Measurements from ENCODE around the gene IGSF8. TPM values are rescaled to one million over a fixed set of nuclear protein-coding genes. Genes with fewer than 3 reads are reported as not detected.

Gene IGSF8
- total and polyA plus RNA-seq, 8 donors = 27.5 to 38.3 (median 31.7) TPM

DNA sequence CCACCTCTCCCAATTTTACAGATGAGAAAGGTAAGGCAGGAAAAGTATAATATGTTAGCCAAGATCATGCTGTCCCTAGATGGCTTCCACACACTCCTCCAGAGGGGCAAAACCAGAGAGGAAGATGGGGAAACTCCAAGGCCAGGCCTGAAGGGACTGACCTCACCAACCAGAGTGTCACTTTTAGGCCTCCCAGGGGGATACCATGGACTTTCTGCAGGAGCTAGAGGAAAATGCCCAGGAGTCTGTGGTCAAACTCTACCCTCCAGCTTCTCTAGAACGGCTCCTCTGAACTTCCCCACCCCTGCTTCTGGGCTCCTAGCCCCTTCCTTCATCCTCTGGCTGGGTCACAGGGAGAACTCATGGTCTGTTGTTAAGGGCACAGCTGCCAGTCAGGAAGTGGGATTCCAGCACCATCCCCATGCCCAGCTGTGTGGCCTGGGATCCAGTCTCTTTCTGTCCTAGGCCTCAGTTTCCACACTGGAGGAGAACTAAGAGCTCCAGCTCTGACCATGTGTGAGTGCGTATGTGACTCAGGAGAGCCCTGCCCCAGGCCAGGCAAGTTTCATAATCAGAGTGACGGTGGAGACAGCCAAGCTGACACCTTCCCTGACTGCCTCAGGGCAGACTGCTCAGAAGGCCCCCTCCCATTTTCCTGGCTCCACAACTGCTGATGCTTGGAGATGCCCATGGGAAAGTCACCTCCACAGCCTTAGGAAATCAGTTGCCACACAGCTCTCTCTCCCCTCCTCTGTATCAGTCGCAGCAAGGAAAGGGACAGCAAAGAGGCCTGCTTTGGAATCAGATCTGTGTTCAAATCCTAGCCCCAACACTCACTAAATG, 1.9 kb downstream of the IGSF8 start:
- H3K9me3 ChIP-seq = no peaks in the 10 kb centered on the region
- peaks cover 0 to 25% of the 10 kb centered on the region in 2 donors for H3K36me3 ChIP-seq
- no peaks in the 10 kb centered on the region for H3K27me3 ChIP-seq
- no peak for ATAC-seq
- intact Hi-C loops (cut with DNase I) = no loop called here
- H3K27ac ChIP-seq = no peak overlapping the region
- H3K4me3 ChIP-seq = peak overlapping the region in 1 of 2 donors; percentile 74
- TF ChIP-seq, protein P1, sequence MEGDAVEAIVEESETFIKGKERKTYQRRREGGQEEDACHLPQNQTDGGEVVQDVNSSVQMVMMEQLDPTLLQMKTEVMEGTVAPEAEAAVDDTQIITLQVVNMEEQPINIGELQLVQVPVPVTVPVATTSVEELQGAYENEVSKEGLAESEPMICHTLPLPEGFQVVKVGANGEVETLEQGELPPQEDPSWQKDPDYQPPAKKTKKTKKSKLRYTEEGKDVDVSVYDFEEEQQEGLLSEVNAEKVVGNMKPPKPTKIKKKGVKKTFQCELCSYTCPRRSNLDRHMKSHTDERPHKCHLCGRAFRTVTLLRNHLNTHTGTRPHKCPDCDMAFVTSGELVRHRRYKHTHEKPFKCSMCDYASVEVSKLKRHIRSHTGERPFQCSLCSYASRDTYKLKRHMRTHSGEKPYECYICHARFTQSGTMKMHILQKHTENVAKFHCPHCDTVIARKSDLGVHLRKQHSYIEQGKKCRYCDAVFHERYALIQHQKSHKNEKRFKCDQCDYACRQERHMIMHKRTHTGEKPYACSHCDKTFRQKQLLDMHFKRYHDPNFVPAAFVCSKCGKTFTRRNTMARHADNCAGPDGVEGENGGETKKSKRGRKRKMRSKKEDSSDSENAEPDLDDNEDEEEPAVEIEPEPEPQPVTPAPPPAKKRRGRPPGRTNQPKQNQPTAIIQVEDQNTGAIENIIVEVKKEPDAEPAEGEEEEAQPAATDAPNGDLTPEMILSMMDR (IDR thresholded peaks at IDR 0.05) = no peak
- H3K4me1 ChIP-seq = peaks cover 0 to 38% of the 10 kb centered on the region in 2 donors
- DNase-seq = no peak

DNA sequence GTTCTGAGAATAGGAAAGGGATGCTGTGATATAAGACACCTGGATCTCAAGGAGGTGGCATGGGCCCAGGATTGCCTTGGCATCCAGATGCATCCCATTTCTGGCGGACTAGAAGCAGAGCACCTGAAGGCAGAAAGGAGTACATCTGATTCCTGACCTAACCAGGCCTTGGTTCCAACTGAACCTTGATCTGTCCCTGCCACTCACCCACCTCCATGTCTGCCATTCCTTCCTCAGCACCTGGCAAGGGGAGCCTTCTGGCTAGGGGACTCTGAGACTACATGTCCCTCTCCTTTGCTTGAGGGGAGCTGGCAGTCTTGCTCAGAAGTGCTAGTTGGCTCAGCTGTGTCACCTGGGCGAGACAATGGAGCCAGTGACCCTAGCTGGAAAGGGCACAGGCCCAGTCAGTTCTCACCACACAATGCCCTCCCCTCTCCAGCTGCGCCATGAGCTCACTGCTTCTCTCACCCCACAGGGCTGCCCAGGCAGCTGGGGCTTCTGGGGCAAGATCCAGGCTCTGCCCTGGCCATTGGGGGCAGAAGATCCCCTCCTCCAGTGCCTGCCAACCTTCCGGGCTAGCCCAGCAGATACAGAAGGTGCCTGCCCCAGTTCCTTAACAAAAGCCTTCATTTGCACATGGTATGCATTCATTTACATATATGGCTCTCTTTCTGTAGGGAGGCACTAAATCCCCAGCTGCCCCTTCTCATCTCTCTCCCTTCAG, 2.9 kb downstream of the IGSF8 start:
- no peaks in the 10 kb centered on the region for H3K27me3 ChIP-seq
- H3K4me3 ChIP-seq = no peak overlapping the region
- peaks cover 0 to 33% of the 10 kb centered on the region in 2 donors for H3K36me3 ChIP-seq
- peaks cover 0 to 29% of the 10 kb centered on the region in 2 donors for H3K4me1 ChIP-seq
- DNase-seq = no peak
- TF ChIP-seq, protein P1 (IDR thresholded peaks at IDR 0.05) = no peak
- no peaks in the 10 kb centered on the region for H3K9me3 ChIP-seq
- H3K27ac ChIP-seq = no peak overlapping the region
- intact Hi-C loops (cut with DNase I) = no loop called here
- ATAC-seq = no peak

DNA sequence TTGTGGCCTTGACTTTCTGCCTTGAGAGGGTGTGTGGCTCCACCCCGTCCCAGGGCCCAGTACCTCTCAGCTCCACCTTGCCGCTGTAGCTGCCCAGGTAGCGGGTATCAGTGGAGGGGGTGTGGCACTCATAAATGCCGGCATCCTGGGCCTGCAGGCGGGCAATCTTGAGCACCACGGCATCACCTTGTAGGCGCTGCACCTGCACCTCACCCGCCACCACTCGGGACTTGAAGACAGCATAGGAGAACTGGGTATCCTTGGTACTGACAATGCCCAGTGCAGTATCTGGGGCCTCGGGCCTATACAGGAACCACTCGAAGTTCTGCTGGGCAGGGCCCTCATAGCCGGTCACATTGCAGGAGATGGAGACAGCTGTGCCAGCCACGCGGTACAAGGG, 3.6 kb downstream of the IGSF8 start:
- Histone ChIP-seq H3K4me1 (peaks cover 0 to 28% of the 10 kb centered on the region in 2 donors), H3K9me3 (no peaks in the 10 kb centered on the region)
- intact Hi-C loops (cut with DNase I) = no loop called here

DNA sequence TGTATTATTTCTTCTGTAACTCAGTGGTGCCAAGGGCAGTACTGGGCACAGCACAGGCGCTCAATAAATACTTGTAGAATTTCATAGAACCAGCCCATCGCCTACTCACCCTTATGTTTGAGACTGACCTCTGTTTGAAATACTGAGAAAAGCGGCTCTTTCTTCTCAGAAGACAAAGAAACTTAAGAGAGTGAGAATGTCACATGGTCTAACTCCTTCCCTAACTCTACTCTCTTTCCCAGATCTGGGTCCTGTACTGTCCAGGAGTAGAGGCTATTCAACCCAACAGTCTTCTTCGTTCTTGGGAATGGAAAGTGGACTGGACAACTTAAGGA, 4.2 kb downstream of the IGSF8 start:
- H3K4me3 ChIP-seq = no peak overlapping the region
- peaks cover 0 to 27% of the 10 kb centered on the region in 2 donors for H3K4me1 ChIP-seq
- no peaks in the 10 kb centered on the region for H3K9me3 ChIP-seq
- no peaks in the 10 kb centered on the region for H3K27me3 ChIP-seq
- H3K27ac ChIP-seq = no peak overlapping the region
- peaks cover 0 to 46% of the 10 kb centered on the region in 2 donors for H3K36me3 ChIP-seq
- DNase-seq = no peak
- intact Hi-C loops (cut with DNase I) = no loop called here
- TF ChIP-seq, protein P1 (IDR thresholded peaks at IDR 0.05) = no peak
- ATAC-seq = no peak

More for the DNA sequence above, 3.6 kb downstream of the IGSF8 start:
- DNase-seq = no peak
- no peak overlapping the region for H3K27ac ChIP-seq
- H3K36me3 ChIP-seq = peaks cover 0 to 41% of the 10 kb centered on the region in 2 donors
- ATAC-seq = no peak
- H3K4me3 ChIP-seq = no peak overlapping the region
- TF ChIP-seq, protein P1 (IDR thresholded peaks at IDR 0.05) = no peak
- H3K27me3 ChIP-seq = no peaks in the 10 kb centered on the region

DNA sequence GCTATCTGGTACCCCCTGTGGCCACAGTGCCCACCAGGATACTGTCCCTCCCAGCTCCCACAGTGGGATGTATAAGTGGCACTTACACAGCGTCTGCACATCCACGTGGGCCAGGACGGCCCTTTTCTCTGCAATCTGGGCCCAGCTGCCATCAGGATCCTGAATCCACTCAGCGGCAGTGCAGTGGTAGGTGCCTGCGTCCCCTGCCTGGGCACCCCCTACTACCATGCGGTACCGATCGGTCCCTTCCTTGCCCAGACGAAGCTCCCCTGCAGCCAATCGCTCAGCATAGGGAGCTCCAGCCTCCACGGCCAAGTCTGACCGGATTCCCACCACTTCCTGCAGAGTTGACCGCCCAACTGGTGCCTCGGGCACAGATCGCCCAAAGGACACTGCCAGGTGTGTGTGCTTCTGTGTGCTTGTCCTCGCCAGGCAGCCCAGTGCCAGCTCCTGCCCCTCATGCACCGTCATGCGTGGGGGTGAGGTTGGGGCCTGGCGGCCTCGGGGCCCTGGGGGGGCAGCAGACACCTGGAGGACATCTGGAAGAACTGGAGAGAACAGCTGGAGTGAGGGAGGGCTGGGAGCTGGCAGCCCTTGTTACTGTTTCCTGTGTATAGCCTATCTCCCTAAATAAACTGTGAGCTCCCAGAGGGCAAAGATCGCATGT, 4.7 kb downstream of the IGSF8 start:
- H3K27ac ChIP-seq = no peak overlapping the region
- no peak for ATAC-seq
- H3K27me3 ChIP-seq = no peaks in the 10 kb centered on the region
- intact Hi-C loops (cut with DNase I) = no loop called here
- peaks cover 0 to 47% of the 10 kb centered on the region in 2 donors for H3K36me3 ChIP-seq
- DNase-seq = no peak
- no peaks in the 10 kb centered on the region for H3K9me3 ChIP-seq
- peaks cover 0 to 25% of the 10 kb centered on the region in 2 donors for H3K4me1 ChIP-seq
- TF ChIP-seq, protein P1 (IDR thresholded peaks at IDR 0.05) = no peak
- H3K4me3 ChIP-seq = no peak overlapping the region

Measured in left lung (tissue), 10 donors.